ENCODE measurements around the gene DNASE1L1. TPM values are rescaled to one million over a fixed set of nuclear protein-coding genes. Genes with fewer than 3 reads are reported as not detected.

DNASE1L1 gene
- total and polyA plus RNA-seq, 2 experiments from 2014 or later, result 22.6 to 36.1 TPM

- Histone ChIP-seq H2AFZ (no peak overlapping the region), H3K4me3 (no peak overlapping the region), H3K36me3 (replicated peaks; ENCODE audit: insufficient read depth, low read depth) (no peaks in the 10 kb centered on the region), H3K4me2 (no peak overlapping the region), H3K27me3 (no peaks in the 10 kb centered on the region), H3K79me2 (peaks cover 30% of the 10 kb centered on the region), H4K20me1 (ENCODE audit: insufficient read depth, poor library complexity, severe bottlenecking) (peaks cover 11% of the 10 kb centered on the region), H3K9me2 (replicated peaks; ENCODE audit: insufficient read depth) (no peaks in the 10 kb centered on the region), H3K27ac (no peak overlapping the region), H3K9me3 (ENCODE audit: low read depth) (no peaks in the 10 kb centered on the region), H3K4me1 (ENCODE audit: insufficient read depth) (peaks cover 8% of the 10 kb centered on the region)
- TF ChIP-seq EZH2phosphoT487 (IDR thresholded peaks at IDR 0.05; ENCODE audit: low read depth, severe bottlenecking, unreplicated experiment) (no peak), EZH2 (IDR thresholded peaks at IDR 0.05; ENCODE audit: borderline replicate concordance) (no peak)
- TF ChIP-seq, protein P1, sequence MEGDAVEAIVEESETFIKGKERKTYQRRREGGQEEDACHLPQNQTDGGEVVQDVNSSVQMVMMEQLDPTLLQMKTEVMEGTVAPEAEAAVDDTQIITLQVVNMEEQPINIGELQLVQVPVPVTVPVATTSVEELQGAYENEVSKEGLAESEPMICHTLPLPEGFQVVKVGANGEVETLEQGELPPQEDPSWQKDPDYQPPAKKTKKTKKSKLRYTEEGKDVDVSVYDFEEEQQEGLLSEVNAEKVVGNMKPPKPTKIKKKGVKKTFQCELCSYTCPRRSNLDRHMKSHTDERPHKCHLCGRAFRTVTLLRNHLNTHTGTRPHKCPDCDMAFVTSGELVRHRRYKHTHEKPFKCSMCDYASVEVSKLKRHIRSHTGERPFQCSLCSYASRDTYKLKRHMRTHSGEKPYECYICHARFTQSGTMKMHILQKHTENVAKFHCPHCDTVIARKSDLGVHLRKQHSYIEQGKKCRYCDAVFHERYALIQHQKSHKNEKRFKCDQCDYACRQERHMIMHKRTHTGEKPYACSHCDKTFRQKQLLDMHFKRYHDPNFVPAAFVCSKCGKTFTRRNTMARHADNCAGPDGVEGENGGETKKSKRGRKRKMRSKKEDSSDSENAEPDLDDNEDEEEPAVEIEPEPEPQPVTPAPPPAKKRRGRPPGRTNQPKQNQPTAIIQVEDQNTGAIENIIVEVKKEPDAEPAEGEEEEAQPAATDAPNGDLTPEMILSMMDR (IDR thresholded peaks at IDR 0.05; ENCODE audit: poor library complexity), result no peak
- WGBS (ENCODE audit: low lambda C conversion rate, missing lambda C conversion rate), result 87% methylated on average over 20 of the region's 20 CpGs
- no peak for DNase-seq (ENCODE audit: low spot score)
These were observed 43.9 kb downstream of the DNASE1L1 start for GRCh38 chrX:154365052-154365600.

- H3K4me2 ChIP-seq, result no peak overlapping the region
- no peaks in the 10 kb centered on the region for H3K9me3 ChIP-seq (ENCODE audit: low read depth)
- H4K20me1 ChIP-seq (ENCODE audit: insufficient read depth, poor library complexity, severe bottlenecking), result peaks cover 11% of the 10 kb centered on the region
- no peak for DNase-seq (ENCODE audit: low spot score)
- 87% methylated on average over 20 of the region's 20 CpGs for WGBS (ENCODE audit: low lambda C conversion rate, missing lambda C conversion rate)
- H3K36me3 ChIP-seq (replicated peaks; ENCODE audit: insufficient read depth, low read depth), result no peaks in the 10 kb centered on the region
- H3K79me2 ChIP-seq, result peaks cover 26% of the 10 kb centered on the region
- no peak overlapping the region for H3K27ac ChIP-seq
- H3K27me3 ChIP-seq, result no peaks in the 10 kb centered on the region
- TF ChIP-seq EZH2phosphoT487 (IDR thresholded peaks at IDR 0.05; ENCODE audit: low read depth, severe bottlenecking, unreplicated experiment) (no peak), EZH2 (IDR thresholded peaks at IDR 0.05; ENCODE audit: borderline replicate concordance) (no peak)
- TF ChIP-seq, protein P1 (IDR thresholded peaks at IDR 0.05; ENCODE audit: poor library complexity), result no peak
- no peak overlapping the region for H2AFZ ChIP-seq
- no peaks in the 10 kb centered on the region for H3K9me2 ChIP-seq (replicated peaks; ENCODE audit: insufficient read depth)
- no peak overlapping the region for H3K4me3 ChIP-seq
- H3K4me1 ChIP-seq (ENCODE audit: insufficient read depth), result peaks cover 6% of the 10 kb centered on the region
These were observed 45.2 kb downstream of the DNASE1L1 start for GRCh38 chrX:154363706-154364439.

DNA sequence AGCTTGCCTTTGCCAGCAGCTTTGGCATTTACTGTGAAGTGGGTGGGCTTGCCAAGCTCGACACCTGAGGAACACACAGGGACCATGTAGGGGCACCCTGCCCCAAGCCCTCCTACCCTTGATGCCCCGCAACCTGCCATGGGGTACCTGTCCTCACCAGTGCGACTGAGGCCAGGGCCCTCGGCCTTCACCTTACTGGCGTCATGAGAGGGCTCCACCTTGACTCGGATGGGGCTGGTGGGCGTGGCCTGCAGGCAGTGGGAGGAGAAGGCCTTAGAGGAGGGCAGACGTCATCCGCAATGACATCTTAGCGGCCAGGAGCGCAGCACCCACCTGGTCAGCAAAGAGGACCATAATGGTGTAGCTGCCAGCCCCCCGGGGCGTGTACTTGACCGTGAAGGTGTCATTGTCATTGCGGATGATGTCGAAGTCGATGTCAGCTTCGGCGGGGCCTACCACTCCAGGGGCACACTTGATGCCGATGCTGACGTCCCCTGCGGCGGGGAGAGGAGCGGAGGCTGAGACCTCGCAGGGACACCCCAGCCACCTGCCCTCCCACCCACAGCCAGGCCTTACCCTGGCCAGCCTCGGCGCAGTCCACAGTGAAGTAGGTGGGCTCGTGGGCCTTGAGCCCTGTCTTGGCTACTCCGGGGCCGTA is 46.8 kb downstream of the DNASE1L1 start:
- Histone ChIP-seq H3K9me2 (replicated peaks; ENCODE audit: insufficient read depth) (no peaks in the 10 kb centered on the region), H3K9me3 (ENCODE audit: low read depth) (no peaks in the 10 kb centered on the region), H2AFZ (no peak overlapping the region), H3K4me1 (ENCODE audit: insufficient read depth) (no peaks in the 10 kb centered on the region), H3K79me2 (peaks cover 11% of the 10 kb centered on the region), H3K4me2 (no peak overlapping the region), H3K27ac (no peak overlapping the region), H3K27me3 (no peaks in the 10 kb centered on the region), H3K36me3 (replicated peaks; ENCODE audit: insufficient read depth, low read depth) (no peaks in the 10 kb centered on the region), H4K20me1 (ENCODE audit: insufficient read depth, poor library complexity, severe bottlenecking) (peaks cover 6% of the 10 kb centered on the region), H3K4me3 (no peak overlapping the region)
- no peak for DNase-seq (ENCODE audit: low spot score)
- TF ChIP-seq EZH2 (IDR thresholded peaks at IDR 0.05; ENCODE audit: borderline replicate concordance) (no peak), EZH2phosphoT487 (IDR thresholded peaks at IDR 0.05; ENCODE audit: low read depth, severe bottlenecking, unreplicated experiment) (no peak)
- TF ChIP-seq, protein P1 (IDR thresholded peaks at IDR 0.05; ENCODE audit: poor library complexity), result no peak
- WGBS (ENCODE audit: low lambda C conversion rate, missing lambda C conversion rate), result 92% methylated on average over 29 of the region's 30 CpGs
